ENCODE results near the gene ZNF385C. TPM values are rescaled to one million over a fixed set of nuclear protein-coding genes. Genes with fewer than 3 reads are reported as not detected.

Gene ZNF385C
- total RNA-seq, 6 experiments from 2014 or later, result 0.11 to 1.2 (median 0.11) TPM; not detected in 3

GRCh38 chr17:41989702-41990419 is 108.4 kb downstream of the ZNF385C start:
- DNase-seq (peak in 1 of 3 donors; percentile 85), ATAC-seq (peak; percentile 96 to 98 (median 96))
- WGBS (ENCODE audit: insufficient coverage, low coverage, low lambda C conversion rate, missing lambda C conversion rate), result 43% methylated on average over 5 of the region's 5 CpGs
- Histone ChIP-seq H3K9me3 (no peaks in the 10 kb centered on the region), H3K27ac (peak overlapping the region; percentile 40 to 69 (median 63)), H3K4me1 (peaks cover 0 to 30% (median 15%) of the 10 kb centered on the region in 4 donors), H3K4me3 (no peak overlapping the region), H3K27me3 (no peaks in the 10 kb centered on the region), H3K36me3 (peaks cover 0 to 58% (median 25%) of the 10 kb centered on the region in 4 donors)
- intact Hi-C loops (cut with DNase I), result no loop called here
- TF ChIP-seq POLR2A (IDR thresholded peaks at IDR 0.05) (no peak), CTCF (IDR thresholded peaks at IDR 0.05) (peak in 2 of 4 donors; percentile 12 to 13)

- no peak overlapping the region for H3K27ac ChIP-seq
- H3K9me3 ChIP-seq, result no peaks in the 10 kb centered on the region
- ATAC-seq (no peak), DNase-seq (no peak)
- 100% methylated on average over 2 of the region's 2 CpGs for WGBS (ENCODE audit: insufficient coverage, low coverage, low lambda C conversion rate, missing lambda C conversion rate)
- intact Hi-C loops (cut with DNase I), result no loop called here
- TF ChIP-seq POLR2A (IDR thresholded peaks at IDR 0.05) (no peak), CTCF (IDR thresholded peaks at IDR 0.05) (no peak)
- H3K27me3 ChIP-seq, result no peaks in the 10 kb centered on the region
- no peak overlapping the region for H3K4me3 ChIP-seq
- peaks cover 0 to 30% (median 15%) of the 10 kb centered on the region in 4 donors for H3K4me1 ChIP-seq
- H3K36me3 ChIP-seq, result peaks cover 0 to 60% (median 24%) of the 10 kb centered on the region in 4 donors
Observed at GRCh38 chr17:41988418-41988817, 109.9 kb downstream of the ZNF385C start.

DNA sequence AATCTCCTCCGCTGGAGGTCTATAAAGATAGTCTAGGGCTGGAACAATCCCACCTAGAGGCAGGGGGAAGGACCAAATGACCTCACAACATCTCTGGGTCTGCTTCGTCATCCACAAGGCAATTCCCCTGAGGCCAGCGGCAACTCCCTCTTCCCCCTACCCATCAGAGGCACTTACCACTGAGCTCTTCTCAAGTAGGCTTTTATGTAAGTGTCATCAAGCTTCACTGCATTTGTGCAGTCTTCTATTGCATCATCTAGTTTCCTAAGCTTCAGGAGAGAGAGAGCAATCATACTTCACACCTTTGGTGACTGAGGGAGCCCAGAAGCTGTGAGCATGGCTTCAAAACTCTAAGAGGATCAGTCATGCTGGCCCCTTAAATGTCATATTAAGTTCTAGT is 110.6 kb downstream of the ZNF385C start:
- H3K27me3 ChIP-seq, result no peaks in the 10 kb centered on the region
- no peaks in the 10 kb centered on the region for H3K9me3 ChIP-seq
- H3K4me1 ChIP-seq, result peaks cover 0 to 30% (median 15%) of the 10 kb centered on the region in 4 donors
- no peak overlapping the region for H3K27ac ChIP-seq
- DNase-seq (no peak), ATAC-seq (no peak)
- intact Hi-C loops (cut with DNase I), result no loop called here
- H3K4me3 ChIP-seq, result no peak overlapping the region
- WGBS (ENCODE audit: insufficient coverage, low coverage, low lambda C conversion rate, missing lambda C conversion rate), result no CpG with 5 or more reads among the region's 3 CpGs
- no peak for TF ChIP-seq POLR2A (IDR thresholded peaks at IDR 0.05)
- no peak for TF ChIP-seq CTCF (IDR thresholded peaks at IDR 0.05)
- H3K36me3 ChIP-seq, result peaks cover 0 to 61% (median 25%) of the 10 kb centered on the region in 4 donors

DNA sequence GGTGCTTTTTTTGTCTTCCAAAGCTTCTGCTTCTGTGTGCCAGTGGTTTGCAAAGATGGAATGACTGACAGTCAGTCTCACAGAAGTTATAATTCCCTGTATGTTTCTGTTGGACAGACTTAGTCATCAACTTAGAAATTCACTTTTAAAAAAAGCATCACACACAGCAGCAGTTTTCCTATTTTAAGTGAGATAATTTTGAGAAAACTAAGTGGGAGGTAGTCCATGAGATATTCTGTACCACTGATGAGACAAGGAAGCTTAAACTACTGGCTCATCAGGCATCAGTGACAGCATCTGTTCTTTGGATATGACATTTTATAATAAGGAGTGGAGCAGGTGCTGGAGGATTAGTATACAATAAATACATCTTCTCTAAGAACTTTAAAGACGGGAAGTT is 111.6 kb downstream of the ZNF385C start:
- no peaks in the 10 kb centered on the region for H3K9me3 ChIP-seq
- no peaks in the 10 kb centered on the region for H3K27me3 ChIP-seq
- TF ChIP-seq POLR2A (IDR thresholded peaks at IDR 0.05) (no peak), CTCF (IDR thresholded peaks at IDR 0.05) (no peak)
- no peak overlapping the region for H3K27ac ChIP-seq
- peaks cover 0 to 61% (median 27%) of the 10 kb centered on the region in 4 donors for H3K36me3 ChIP-seq
- no peak for DNase-seq
- H3K4me3 ChIP-seq, result no peak overlapping the region
- intact Hi-C loops (cut with DNase I), result no loop called here
- ATAC-seq, result no peak
- peaks cover 0 to 30% (median 15%) of the 10 kb centered on the region in 4 donors for H3K4me1 ChIP-seq
- 90% methylated on average over 1 of the region's 1 CpG for WGBS (ENCODE audit: insufficient coverage, low coverage, low lambda C conversion rate, missing lambda C conversion rate)
